ENCODE results near the gene LTBP1. TPM values are rescaled to one million over a fixed set of nuclear protein-coding genes. Genes with fewer than 3 reads are reported as not detected.

LTBP1 gene
- total RNA-seq, 1 experiment from 2014 or later = 13.9 TPM

DNA sequence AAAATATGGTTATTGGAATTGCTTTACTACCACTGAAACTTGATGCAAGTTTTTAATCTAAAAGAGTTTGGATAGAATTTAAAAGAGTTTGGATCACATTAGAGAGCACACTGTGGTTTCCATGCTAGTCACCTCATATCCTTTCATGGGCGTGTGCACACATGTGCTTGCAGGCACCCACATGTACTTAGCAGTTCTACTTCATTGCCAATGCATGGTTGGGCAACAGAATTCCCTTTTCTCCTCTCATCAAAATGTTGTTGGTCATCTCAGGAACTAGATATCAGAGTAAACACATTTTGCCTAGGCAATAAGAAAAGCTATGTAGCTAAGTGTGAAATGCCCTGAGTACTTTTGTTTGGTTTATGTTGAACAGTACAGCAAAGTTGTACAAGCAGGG, 275.6 kb downstream of the LTBP1 start:
- H3K4me1 Mint-ChIP-seq (ENCODE audit: low read depth, unreplicated experiment) = peaks cover 10% of the 10 kb centered on the region
- TF ChIP-seq, protein P1, sequence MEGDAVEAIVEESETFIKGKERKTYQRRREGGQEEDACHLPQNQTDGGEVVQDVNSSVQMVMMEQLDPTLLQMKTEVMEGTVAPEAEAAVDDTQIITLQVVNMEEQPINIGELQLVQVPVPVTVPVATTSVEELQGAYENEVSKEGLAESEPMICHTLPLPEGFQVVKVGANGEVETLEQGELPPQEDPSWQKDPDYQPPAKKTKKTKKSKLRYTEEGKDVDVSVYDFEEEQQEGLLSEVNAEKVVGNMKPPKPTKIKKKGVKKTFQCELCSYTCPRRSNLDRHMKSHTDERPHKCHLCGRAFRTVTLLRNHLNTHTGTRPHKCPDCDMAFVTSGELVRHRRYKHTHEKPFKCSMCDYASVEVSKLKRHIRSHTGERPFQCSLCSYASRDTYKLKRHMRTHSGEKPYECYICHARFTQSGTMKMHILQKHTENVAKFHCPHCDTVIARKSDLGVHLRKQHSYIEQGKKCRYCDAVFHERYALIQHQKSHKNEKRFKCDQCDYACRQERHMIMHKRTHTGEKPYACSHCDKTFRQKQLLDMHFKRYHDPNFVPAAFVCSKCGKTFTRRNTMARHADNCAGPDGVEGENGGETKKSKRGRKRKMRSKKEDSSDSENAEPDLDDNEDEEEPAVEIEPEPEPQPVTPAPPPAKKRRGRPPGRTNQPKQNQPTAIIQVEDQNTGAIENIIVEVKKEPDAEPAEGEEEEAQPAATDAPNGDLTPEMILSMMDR (IDR thresholded peaks at IDR 0.05; ENCODE audit: unreplicated experiment) = no peak
- no peaks in the 10 kb centered on the region for H3K27me3 Mint-ChIP-seq (ENCODE audit: unreplicated experiment)
- no peak overlapping the region for H3K4me3 Mint-ChIP-seq (ENCODE audit: low read depth, unreplicated experiment)
- H3K9me3 Mint-ChIP-seq (ENCODE audit: low read depth, unreplicated experiment) = no peaks in the 10 kb centered on the region
- no TSS peak for BruUV-seq (replicated peaks)
- no peak for DNase-seq
- no peaks in the 10 kb centered on the region for H3K36me3 Mint-ChIP-seq (ENCODE audit: insufficient read depth, unreplicated experiment)
- no peak overlapping the region for H3K27ac Mint-ChIP-seq (ENCODE audit: unreplicated experiment)
- CTCF ChIA-PET = no interaction called here
- intact Hi-C loops (cut with micrococcal nuclease; ENCODE audit: unreplicated experiment) = no loop called here

DNA sequence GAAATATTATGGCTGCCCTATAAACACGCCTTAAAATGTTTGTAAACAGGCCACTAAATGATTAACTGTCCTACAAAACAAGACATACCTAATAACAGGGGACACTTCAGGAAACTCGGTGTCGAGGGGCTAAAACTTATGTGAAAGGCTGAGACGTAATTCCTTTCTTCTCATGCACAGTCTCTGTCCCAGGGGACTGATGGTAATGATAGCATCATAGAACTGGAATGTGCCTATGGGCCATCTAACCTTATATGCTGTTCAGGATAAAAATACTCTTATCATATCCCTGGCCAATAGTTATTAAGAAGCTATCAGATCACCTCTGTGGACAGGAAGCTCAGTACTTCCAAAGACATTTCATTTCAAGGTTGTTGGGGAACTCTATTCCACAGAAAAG, 277.1 kb downstream of the LTBP1 start:
- TF ChIP-seq, protein P1 (IDR thresholded peaks at IDR 0.05; ENCODE audit: unreplicated experiment) = no peak
- DNase-seq = no peak
- Mint-ChIP-seq H3K36me3 (ENCODE audit: insufficient read depth, unreplicated experiment) (no peaks in the 10 kb centered on the region), H3K4me3 (ENCODE audit: low read depth, unreplicated experiment) (no peak overlapping the region), H3K27ac (ENCODE audit: unreplicated experiment) (no peak overlapping the region), H3K4me1 (ENCODE audit: low read depth, unreplicated experiment) (peaks cover 10% of the 10 kb centered on the region), H3K27me3 (ENCODE audit: unreplicated experiment) (no peaks in the 10 kb centered on the region), H3K9me3 (ENCODE audit: low read depth, unreplicated experiment) (no peaks in the 10 kb centered on the region)
- BruUV-seq (replicated peaks) = no TSS peak
- intact Hi-C loops (cut with micrococcal nuclease; ENCODE audit: unreplicated experiment) = no loop called here
- CTCF ChIA-PET = no interaction called here

DNA sequence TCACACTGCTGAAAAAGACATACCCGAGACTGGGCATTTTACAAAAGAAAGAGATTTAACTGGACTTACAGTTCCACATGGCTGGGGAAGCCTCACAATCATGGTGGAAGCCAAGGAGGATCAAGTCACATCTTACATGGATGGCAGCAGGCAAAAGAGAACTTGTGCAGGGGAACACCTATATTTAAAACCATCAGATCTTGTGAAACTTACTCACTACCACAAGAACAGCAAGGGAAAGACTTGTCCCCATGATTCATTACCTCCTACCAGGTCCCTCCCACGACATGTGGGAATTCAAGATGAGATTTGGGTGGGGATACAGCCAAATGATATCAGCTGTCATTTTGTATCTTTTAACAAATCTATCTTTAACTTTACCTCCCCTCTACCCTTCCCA, 278.6 kb downstream of the LTBP1 start:
- TF ChIP-seq, protein P1 (IDR thresholded peaks at IDR 0.05; ENCODE audit: unreplicated experiment) = no peak
- no peak overlapping the region for H3K4me3 Mint-ChIP-seq (ENCODE audit: low read depth, unreplicated experiment)
- no peaks in the 10 kb centered on the region for H3K9me3 Mint-ChIP-seq (ENCODE audit: low read depth, unreplicated experiment)
- intact Hi-C loops (cut with micrococcal nuclease; ENCODE audit: unreplicated experiment) = no loop called here
- no TSS peak for BruUV-seq (replicated peaks)
- H3K27ac Mint-ChIP-seq (ENCODE audit: unreplicated experiment) = no peak overlapping the region
- CTCF ChIA-PET = no interaction called here
- no peak for DNase-seq
- H3K36me3 Mint-ChIP-seq (ENCODE audit: insufficient read depth, unreplicated experiment) = no peaks in the 10 kb centered on the region
- no peaks in the 10 kb centered on the region for H3K4me1 Mint-ChIP-seq (ENCODE audit: low read depth, unreplicated experiment)
- no peaks in the 10 kb centered on the region for H3K27me3 Mint-ChIP-seq (ENCODE audit: unreplicated experiment)

DNA sequence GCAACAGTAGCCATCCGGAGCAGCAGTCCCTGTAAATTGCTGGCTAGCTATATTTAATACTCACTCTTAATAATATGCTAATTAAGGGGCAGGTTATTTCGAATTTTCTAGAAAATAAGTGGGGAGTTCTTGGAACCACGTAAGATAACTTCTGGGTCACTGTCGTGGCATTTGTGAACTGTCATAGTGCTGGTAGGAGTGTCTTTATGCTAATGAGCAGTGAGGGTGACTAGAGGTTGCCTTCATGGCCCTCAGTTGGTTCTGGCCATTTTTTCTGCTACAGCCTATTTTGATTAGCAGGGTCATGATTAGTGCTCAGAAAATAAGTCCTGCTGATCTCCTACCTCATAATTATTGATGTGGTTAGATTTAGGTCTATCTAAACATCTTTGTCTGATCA, 279.8 kb downstream of the LTBP1 start:
- BruUV-seq (replicated peaks) = no TSS peak
- no peak overlapping the region for H3K27ac Mint-ChIP-seq (ENCODE audit: unreplicated experiment)
- H3K27me3 Mint-ChIP-seq (ENCODE audit: unreplicated experiment) = no peaks in the 10 kb centered on the region
- no peaks in the 10 kb centered on the region for H3K4me1 Mint-ChIP-seq (ENCODE audit: low read depth, unreplicated experiment)
- H3K36me3 Mint-ChIP-seq (ENCODE audit: insufficient read depth, unreplicated experiment) = no peaks in the 10 kb centered on the region
- intact Hi-C loops (cut with micrococcal nuclease; ENCODE audit: unreplicated experiment) = no loop called here
- H3K4me3 Mint-ChIP-seq (ENCODE audit: low read depth, unreplicated experiment) = no peak overlapping the region
- TF ChIP-seq, protein P1 (IDR thresholded peaks at IDR 0.05; ENCODE audit: unreplicated experiment) = no peak
- no peaks in the 10 kb centered on the region for H3K9me3 Mint-ChIP-seq (ENCODE audit: low read depth, unreplicated experiment)
- no peak for DNase-seq
- CTCF ChIA-PET = no interaction called here

All from Calu3 (cell line).